ENCODE data around the gene ZCCHC9.

DNA sequence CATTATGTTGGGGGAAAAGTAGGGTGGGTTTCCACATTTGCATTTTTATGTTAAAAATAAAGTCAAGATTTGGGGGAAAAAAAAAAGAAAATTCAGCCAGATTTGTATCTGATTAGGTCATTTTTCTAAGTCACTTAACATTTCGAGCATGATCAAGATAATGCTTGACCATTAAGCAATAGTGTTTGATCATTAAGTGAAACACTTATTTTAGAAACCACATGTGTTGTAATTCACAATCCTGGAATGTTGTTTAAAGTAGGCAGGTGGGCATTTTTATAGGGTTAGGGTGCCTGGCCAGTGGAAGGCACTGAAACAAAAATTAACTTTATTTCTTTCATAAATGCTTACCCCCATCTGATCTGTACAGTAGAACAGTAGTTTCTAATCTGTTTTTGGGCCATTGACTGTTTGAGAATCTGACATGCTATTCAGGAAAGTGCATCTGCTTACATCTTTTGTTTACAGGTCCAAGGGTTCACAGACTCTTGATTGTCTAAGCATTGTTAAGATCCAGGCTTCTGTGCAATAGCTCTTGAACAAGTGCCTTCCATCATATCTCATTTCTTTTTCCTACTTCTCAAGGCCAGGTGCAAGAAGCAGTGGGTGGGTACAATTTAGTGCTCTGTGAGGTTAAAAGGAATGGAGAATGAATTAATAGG, 9.1 kb downstream of the ZCCHC9 start:
- no peak for TF ChIP-seq EZH2 (IDR thresholded peaks at IDR 0.05; ENCODE audit: insufficient read depth, poor library complexity, severe bottlenecking)
- no peak for TF ChIP-seq EZH2phosphoT487 (IDR thresholded peaks at IDR 0.05; ENCODE audit: insufficient read depth, low read depth)

All from GM23248 (cell line).